Vagina (tissue), 2 donors: Measurements from ENCODE around the gene RECK. TPM values are rescaled to one million over a fixed set of nuclear protein-coding genes. Genes with fewer than 3 reads are reported as not detected.
A peak's percentile ranks its signal among the peaks of the same experiment; 100 is the strongest.

ENCODE experiments used
- DNase-seq, 2 donors: peaks; one replicate each; pipeline ENCODE4 v3.0.0-alpha.2; 2017; ENCODE audit errors: extremely low spot score in 2 of 2
- H3K27ac ChIP-seq: fragments of 200-600 bp; sonication (generic); one replicate; pipeline ENCODE4 v1.5.1; 2019
- H3K27me3 ChIP-seq: fragments of 200-600 bp; sonication (generic); one replicate; pipeline ENCODE4 v1.5.1; 2019
- H3K36me3 ChIP-seq, 2 donors: fragments of 200-600 bp; sonication (generic); one replicate each; pipeline ENCODE4 v1.5.1; 2017 to 2019
- H3K4me1 ChIP-seq: fragments of 200-600 bp; sonication (generic); one replicate; pipeline ENCODE4 v1.5.1; 2019
- H3K4me3 ChIP-seq, 2 donors: fragments of 200-600 bp; sonication (generic); 1 replicate in 1 of 2; 2 replicates in 1 of 2; pipeline ENCODE4 v1.5.1; 2016 to 2019
- H3K9me3 ChIP-seq: fragments of 200-600 bp; sonication (generic); one replicate; pipeline ENCODE4 v1.5.1; 2019
- CTCF ChIP-seq, 3 experiments: fragments of 450-650 bp in 2 of 3; fragments of 200-600 bp in 1 of 3; sonication (generic) in 1 of 3; IDR thresholded peaks; one replicate each; pipeline ENCODE4 v1.5.1; 2017 to 2019; ENCODE audit warnings: antibody characterized with exemption in 3 of 3, mild to moderate bottlenecking in 2 of 3, moderate library complexity in 2 of 3
- POLR2A ChIP-seq, 2 donors: fragments of 450-650 bp; IDR thresholded peaks; one replicate each; pipeline ENCODE4 v1.6.1; 2017; ENCODE audit warnings: antibody characterized with exemption in 2 of 2, mild to moderate bottlenecking in 2 of 2, moderate library complexity in 2 of 2
- POLR2AphosphoS5 ChIP-seq, 2 donors: sonication (generic); formaldehyde crosslinking; IDR thresholded peaks; one replicate each; pipeline ENCODE4 v1.9.0; 2017; ENCODE audit warnings: antibody characterized with exemption in 2 of 2, mild to moderate bottlenecking in 2 of 2, low read depth in 1 of 2; ENCODE audit not compliant: insufficient read depth in 1 of 2
- intact Hi-C: fragments of 100-400 bp; cut with DNase I; formaldehyde crosslinking; loops from one replicate; pipeline ENCODE4 v1.15.1; 2023
- total RNA-seq: library from RNA; depleted of rRNA; stranded (reverse); fragments of >200 nt; gene quantifications from one replicate; pipeline ENCODE4 v1.2.3, GENCODE V29; 2016

The RECK gene
- total RNA-seq, 1 donor from 2014 or later: 15.5 TPM

GRCh38 chr9:36025746-36026145, 11.0 kb upstream of the RECK start:
- no peaks in the 10 kb centered on the region for H3K36me3 ChIP-seq
- no peak overlapping the region for H3K27ac ChIP-seq
- H3K4me3 ChIP-seq: no peak overlapping the region
- H3K27me3 ChIP-seq: no peaks in the 10 kb centered on the region
- H3K4me1 ChIP-seq: peaks cover 19% of the 10 kb centered on the region
- TF ChIP-seq CTCF (IDR thresholded peaks at IDR 0.05) (no peak), POLR2A (IDR thresholded peaks at IDR 0.05) (no peak)
- DNase-seq: no peak
- intact Hi-C loops: no loop called here
- H3K9me3 ChIP-seq: no peaks in the 10 kb centered on the region

DNA sequence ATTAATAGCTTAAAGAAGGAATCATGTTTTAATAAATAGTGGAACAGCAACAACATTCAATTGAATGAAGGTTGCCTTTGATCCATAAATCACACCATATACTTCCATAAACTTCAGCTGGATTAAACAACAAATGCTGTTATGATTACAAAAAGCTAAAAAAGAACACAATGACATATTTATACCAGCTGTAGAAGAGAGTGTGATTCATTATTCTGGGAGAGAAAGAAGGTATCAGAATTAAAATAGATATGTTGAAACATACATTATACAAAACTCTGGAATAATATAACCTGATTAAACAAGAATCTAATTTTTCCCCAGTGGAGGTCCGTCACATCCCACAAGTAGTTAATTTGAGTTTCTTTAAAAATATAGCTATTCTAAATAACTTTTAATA, 7.5 kb upstream of the RECK start:
- Histone ChIP-seq H3K4me3 (no peak overlapping the region), H3K4me1 (peaks cover 19% of the 10 kb centered on the region), H3K27me3 (no peaks in the 10 kb centered on the region), H3K9me3 (no peaks in the 10 kb centered on the region), H3K27ac (peak overlapping the region; percentile 74), H3K36me3 (no peaks in the 10 kb centered on the region)
- DNase-seq: no peak
- intact Hi-C loops: no loop called here
- TF ChIP-seq POLR2AphosphoS5 (IDR thresholded peaks at IDR 0.05; ENCODE audit: insufficient read depth in 1 of 2, low read depth in 1 of 2) (no peak), POLR2A (IDR thresholded peaks at IDR 0.05) (no peak), CTCF (IDR thresholded peaks at IDR 0.05) (no peak)

- Histone ChIP-seq H3K9me3 (no peaks in the 10 kb centered on the region), H3K4me1 (peaks cover 19% of the 10 kb centered on the region), H3K27me3 (no peaks in the 10 kb centered on the region), H3K27ac (peak overlapping the region; percentile 74), H3K36me3 (no peaks in the 10 kb centered on the region), H3K4me3 (no peak overlapping the region)
- no peak for TF ChIP-seq CTCF (IDR thresholded peaks at IDR 0.05)
- peak; percentile 72 to 100 for TF ChIP-seq POLR2AphosphoS5 (IDR thresholded peaks at IDR 0.05; ENCODE audit: insufficient read depth in 1 of 2, low read depth in 1 of 2)
- intact Hi-C loops: no loop called here
- DNase-seq: no peak
Observed at GRCh38 chr9:36029765-36030528, 6.8 kb upstream of the RECK start.

- H3K36me3 ChIP-seq: no peaks in the 10 kb centered on the region
- no peaks in the 10 kb centered on the region for H3K27me3 ChIP-seq
- H3K4me1 ChIP-seq: peaks cover 20% of the 10 kb centered on the region
- intact Hi-C loops: no loop called here
- H3K4me3 ChIP-seq: no peak overlapping the region
- no peak overlapping the region for H3K27ac ChIP-seq
- no peaks in the 10 kb centered on the region for H3K9me3 ChIP-seq
- DNase-seq: no peak
- TF ChIP-seq POLR2AphosphoS5 (IDR thresholded peaks at IDR 0.05; ENCODE audit: insufficient read depth in 1 of 2, low read depth in 1 of 2) (no peak), CTCF (IDR thresholded peaks at IDR 0.05) (no peak), POLR2A (IDR thresholded peaks at IDR 0.05) (no peak)
Observed at GRCh38 chr9:36030871-36031270, 5.8 kb upstream of the RECK start.

DNA sequence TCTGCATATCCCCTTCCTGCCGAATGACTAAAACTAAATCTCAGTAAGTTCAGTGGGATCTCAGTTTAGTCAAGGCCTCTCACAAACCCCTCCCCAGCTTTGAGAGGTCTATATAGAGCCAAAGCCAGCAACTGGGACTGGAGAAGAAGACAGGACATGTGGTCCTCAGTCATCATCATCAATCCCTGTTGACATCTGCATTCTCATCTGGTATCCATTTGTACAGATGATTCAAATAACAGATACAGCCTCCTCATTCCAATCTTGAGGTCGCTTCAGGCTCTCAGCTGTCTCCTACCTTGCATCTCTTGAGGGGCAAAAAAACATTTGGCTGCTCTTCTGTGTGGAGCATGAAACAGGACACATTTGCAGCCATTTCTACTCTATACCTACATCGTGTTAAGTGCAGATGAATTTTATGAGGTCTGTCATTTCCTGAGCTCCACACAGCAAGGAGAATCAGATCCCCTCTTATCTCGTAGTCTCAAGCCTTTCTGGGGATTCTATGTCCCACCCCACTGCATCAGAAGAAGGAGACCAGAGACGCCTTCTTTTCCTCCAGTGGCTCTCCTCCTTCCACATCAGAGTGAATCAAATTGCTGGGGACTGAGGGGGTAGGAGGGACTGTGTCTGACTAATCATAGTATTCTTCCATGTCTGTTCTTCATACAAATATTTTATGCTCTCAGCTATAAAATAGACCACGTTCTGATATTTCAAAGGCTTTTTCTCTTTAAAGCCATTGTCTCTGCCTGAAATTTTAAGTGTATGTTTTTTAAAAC, 4.7 kb upstream of the RECK start:
- Histone ChIP-seq H3K36me3 (no peaks in the 10 kb centered on the region), H3K4me3 (no peak overlapping the region), H3K27me3 (no peaks in the 10 kb centered on the region), H3K4me1 (peaks cover 27% of the 10 kb centered on the region), H3K27ac (no peak overlapping the region), H3K9me3 (no peaks in the 10 kb centered on the region)
- DNase-seq: no peak
- intact Hi-C loops: no loop called here
- no peak for TF ChIP-seq CTCF (IDR thresholded peaks at IDR 0.05)
- no peak for TF ChIP-seq POLR2A (IDR thresholded peaks at IDR 0.05)
- TF ChIP-seq POLR2AphosphoS5 (IDR thresholded peaks at IDR 0.05; ENCODE audit: insufficient read depth in 1 of 2, low read depth in 1 of 2): no peak
